IPS-18c (cell line): Measurements from ENCODE around the gene OR8A1.
"Not testable (repeated sequence)": the region's sequence is repeated elsewhere in the genome, so short reads cannot be mapped to it uniquely, and the experiment has no call there.

Experiments
- H3K4me3 ChIP-seq: 2 replicates; pipeline ENCODE4 v1.7.0; 2013; ENCODE audit warnings: low read depth, mild to moderate bottlenecking, low read length, moderate library complexity; ENCODE audit not compliant: insufficient read depth
- H3K9me3 ChIP-seq: one replicate; pipeline ENCODE4 v1.6.1; 2013; ENCODE audit warnings: mild to moderate bottlenecking, low read length, moderate library complexity; ENCODE audit not compliant: control insufficient read depth, insufficient read depth

Gene OR8A1

DNA sequence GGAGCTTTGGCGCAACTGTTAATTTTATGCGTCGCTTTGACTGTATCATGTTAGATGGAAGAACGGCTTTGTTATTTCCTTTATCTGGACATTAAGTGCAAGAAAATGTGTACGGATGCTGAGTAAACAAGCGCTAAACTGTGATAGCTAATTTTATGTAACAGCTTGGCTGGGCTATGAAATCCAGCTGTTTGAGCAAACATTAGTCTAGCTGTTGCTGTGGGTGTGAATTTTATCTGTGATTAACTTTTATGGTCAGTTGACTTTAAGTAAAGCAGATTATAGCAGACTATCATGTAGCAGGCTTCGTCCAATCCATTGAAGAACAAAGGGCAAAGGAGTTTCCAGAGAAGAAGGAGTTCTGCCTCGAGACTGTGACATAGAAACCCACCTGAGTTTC, 14.0 kb downstream of the OR8A1 start:
- no peaks in the 10 kb centered on the region for H3K9me3 ChIP-seq

DNA sequence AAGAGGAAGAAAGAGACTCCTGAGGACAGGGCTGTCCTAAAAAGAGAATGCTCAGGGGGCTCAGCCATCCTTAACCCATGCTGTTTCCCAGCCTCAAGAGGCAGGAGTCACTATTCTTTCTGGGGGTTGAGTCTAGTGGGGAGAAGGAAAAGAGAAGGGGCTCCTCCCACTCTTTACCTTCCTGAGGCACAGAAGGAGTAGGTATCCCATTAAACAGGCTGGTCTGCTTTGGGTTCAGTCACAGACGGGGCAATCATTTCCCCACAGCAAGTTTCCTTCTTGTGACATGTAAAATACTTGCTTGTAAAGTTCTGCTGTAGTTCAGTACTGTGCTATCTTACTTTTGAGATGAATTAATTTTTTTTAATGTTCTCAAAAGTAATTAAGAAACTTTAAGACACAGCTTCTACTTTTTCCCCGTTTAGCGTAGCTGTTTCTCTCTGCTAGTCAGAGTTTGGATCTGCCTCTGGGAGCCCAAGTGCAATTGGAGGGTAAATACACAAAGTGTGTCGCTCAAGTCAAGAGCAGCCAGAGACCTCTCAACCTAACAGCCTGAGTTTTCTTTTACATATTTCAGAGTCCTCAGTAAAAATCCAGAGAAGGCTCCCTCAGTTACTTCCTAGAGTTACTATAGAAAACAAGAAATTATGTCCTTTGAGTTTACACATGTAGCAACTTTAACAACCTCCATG, 15.0 kb downstream of the OR8A1 start:
- Histone ChIP-seq H3K9me3 (no peaks in the 10 kb centered on the region), H3K4me3 (no peak overlapping the region)

More for the DNA sequence above, 14.0 kb downstream of the OR8A1 start:
- H3K4me3 ChIP-seq: no peak overlapping the region

DNA sequence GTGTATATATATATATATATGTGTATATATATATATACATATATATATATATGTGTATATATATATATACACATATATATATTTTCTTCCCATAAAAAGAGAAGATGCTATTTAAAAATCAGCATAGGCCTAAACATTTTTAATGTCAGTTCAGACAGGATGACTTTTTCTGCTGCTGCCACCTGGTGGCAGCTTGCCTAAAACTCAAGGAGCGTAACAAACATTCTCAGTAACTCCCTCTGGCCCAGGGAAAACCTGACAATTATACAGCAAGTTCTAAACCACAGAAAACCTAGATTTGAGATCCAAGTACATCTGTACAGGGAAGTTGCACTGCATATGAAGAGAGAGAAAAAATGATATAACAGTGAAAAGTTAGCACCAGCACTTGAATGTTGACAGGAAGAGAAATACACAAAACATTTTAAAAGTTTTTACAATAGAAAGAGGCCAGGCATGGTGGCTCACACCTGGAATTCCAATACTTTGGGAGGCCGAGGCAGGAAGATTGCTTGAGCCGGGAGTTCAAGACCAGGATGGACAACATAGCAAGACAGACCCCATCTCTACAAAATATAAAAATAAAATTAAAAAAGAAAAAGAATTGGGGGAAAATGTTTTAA, 16.6 kb downstream of the OR8A1 start:
- Histone ChIP-seq H3K9me3 (no peaks in the 10 kb centered on the region), H3K4me3 (no peak overlapping the region)

DNA sequence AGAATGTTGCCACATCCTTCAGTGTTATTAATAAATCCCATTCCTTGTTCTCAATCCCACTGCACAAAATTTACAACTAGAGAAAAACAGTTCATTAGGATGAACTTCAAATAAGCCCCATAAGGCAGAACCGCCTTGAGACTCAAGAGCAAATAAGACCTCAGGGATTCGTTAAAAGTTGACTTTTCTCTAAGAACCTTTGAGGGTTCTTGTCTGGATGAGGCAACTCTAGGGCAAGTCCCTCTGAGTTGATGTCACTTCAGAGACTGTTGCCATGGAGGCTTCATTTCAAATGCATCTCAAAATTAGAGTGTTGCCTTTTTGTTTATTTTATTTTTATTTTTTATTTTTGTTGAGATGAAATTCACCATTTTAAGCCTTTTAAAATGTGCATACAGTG, 21.6 kb downstream of the OR8A1 start:
- no peak overlapping the region for H3K4me3 ChIP-seq
- H3K9me3 ChIP-seq: no peaks in the 10 kb centered on the region

DNA sequence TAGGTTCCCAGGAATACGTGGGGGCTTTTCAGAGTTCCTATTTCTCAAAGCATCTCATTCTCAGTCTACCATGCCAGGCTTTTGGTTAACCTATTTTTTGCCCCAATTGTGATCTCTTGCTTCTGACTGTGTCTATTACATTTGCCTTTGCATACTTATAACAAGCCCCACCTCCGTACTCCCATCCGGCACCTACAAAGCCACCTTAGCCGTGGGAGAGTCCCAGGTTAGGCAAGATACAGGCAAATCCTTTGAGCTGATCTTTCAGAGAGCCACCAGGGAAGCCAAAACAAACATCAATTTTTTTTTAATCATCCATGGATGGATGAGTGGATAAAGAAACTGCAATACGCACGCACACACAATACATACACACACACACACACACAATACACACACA, 22.8 kb downstream of the OR8A1 start:
- no peak overlapping the region for H3K4me3 ChIP-seq

DNA sequence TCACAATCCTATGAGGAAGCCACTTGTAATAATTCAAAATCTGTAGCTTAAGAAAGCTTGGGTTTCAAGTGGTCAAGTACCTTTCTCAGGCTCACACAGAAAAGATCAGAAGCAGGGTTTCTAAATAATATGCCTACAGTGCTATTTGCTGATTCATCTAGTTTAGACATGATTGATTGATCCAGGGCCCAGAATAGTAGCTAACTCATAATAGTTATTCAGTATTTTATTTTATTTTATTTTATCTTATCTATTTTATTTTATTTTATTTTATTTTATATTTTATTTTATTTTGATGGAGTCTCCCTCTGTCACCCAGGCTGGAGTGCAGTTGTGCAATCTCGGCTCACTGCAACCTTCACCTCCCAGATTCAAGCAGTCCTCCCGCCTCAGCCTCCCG, 25.5 kb downstream of the OR8A1 start:
- Histone ChIP-seq H3K4me3 (no peak overlapping the region), H3K9me3 (no peaks in the 10 kb centered on the region)

More for the DNA sequence above, 22.8 kb downstream of the OR8A1 start:
- H3K9me3 ChIP-seq: no peaks in the 10 kb centered on the region

DNA sequence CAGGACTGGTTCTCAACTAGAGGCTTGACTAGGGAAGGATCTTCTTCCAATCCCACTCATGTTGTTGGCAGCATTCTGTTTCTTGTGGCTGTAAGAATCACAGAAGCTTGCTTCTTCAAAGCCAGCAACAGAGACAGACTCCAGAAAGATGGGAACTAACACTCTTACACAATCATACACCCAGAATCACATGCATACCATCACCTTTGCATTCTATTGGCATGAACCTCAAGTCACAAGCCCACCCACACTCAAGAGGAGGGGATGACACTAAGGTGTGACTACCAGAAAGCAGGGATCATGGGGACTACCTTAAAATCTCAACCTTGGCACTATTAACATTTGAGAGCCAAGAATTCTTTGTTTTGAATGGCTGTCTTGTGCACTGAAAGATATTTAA, 27.8 kb downstream of the OR8A1 start:
- Histone ChIP-seq H3K9me3 (no peaks in the 10 kb centered on the region), H3K4me3 (no peak overlapping the region)

DNA sequence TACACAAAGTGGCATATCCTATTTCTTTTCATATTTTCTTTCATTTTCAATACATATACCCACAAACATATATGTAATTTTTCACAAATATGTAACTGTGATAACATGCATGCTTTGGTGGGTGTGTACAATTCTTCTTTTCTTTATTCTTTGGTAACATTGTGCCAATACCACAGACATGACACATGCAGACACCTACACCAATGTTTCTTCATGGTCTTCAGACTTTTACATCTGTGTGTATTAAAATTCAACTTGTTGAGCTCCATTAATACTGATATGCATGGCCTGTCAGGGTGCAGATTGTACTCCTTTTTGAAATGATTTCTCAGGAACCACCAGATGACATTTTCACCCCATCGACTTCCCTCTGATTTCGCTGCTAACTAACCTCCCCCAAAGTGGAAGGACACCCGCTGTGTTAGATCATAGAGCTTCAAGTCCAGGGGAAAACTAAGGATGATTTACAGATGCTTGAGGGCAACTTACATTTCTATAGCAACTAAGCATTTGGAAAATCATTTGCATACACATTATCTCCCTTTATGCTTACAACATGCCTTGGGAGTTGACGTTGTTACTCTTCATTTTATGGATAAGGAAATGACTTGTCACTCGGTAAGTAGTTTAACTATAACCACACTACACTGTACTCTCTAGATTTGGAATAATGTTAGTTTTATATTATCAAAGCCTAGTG, 31.0 kb downstream of the OR8A1 start:
- H3K9me3 ChIP-seq: no peaks in the 10 kb centered on the region
- H3K4me3 ChIP-seq: no peak overlapping the region

DNA sequence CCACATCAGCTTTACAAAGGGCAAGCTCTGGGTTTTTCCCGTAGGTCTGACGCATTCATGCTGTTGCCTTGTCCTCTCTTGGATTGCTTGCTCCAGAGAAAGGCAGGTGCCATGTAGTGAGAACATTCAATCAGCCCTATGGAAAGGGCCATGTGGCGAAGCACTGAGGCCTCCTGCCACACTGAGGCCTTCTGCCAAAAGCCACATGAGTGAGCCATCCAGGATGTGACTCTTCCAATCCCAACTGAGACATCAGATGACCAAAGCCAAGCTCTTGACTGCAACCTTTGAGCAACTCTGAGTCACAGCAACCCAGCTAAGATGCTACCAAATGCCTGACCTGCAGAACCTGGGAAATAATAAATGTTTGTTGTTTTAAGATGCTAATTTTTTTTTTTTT, 32.4 kb downstream of the OR8A1 start:
- Histone ChIP-seq H3K9me3 (no peaks in the 10 kb centered on the region), H3K4me3 (no peak overlapping the region)

DNA sequence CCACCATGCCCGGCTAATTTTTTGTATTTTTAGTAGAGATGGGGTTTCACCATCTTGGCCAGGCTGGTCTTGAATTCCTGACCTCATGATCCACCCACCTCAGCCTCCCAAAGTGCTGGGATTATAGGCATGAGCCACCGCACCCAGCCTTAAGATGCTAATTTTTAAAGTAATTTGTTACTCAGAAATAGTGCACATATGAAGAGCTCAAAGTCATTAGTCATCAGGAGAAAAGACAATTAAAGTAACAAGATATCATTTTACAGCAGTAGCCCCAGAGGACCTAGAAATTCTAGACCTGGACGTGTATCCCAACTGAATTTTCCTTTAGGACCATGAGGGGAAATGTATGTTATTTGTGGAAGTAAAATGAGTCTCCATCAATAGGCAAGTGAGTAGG, 32.9 kb downstream of the OR8A1 start:
- not testable (repeated sequence) for H3K9me3 ChIP-seq, H3K4me3 ChIP-seq

DNA sequence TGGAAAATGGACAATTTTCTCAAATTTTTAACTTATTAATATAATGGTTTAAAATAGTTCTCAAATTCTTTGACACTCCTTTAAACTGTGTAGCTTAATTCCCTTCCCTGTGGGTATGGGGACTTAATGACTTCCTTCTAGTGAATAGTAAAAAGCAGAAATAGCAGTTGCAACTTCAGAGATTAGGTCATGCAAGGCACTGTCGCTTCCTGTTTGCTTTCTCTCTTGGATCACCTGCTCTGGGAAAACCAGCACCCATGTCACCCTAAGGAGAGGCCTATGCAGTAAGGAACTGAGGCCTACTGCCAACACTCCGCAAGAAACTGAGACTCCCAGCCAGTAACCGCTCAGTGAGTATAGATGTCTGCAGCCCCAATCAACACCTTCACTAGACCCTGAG, 35.9 kb downstream of the OR8A1 start:
- no peak overlapping the region for H3K4me3 ChIP-seq

DNA sequence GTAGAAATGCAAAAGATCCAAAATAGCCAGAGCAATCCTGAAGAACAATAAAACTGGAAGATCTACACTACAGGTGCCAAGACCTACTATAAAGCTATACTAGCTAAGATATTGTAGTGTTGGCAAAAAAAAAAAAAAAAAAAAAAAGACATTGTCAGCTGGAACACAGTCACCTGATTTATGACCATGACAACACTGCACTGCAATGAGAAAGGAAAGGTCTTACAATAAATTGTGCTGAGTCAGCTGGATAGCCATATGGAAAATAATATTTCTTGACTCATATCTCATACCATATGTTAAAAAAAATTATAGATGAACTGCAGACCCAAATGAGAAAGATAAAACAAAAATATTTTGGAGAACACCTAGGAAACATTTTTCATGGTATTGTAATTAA, 38.4 kb downstream of the OR8A1 start:
- Histone ChIP-seq H3K4me3 (no peak overlapping the region), H3K9me3 (no peaks in the 10 kb centered on the region)

More for the DNA sequence above, 35.9 kb downstream of the OR8A1 start:
- no peaks in the 10 kb centered on the region for H3K9me3 ChIP-seq

DNA sequence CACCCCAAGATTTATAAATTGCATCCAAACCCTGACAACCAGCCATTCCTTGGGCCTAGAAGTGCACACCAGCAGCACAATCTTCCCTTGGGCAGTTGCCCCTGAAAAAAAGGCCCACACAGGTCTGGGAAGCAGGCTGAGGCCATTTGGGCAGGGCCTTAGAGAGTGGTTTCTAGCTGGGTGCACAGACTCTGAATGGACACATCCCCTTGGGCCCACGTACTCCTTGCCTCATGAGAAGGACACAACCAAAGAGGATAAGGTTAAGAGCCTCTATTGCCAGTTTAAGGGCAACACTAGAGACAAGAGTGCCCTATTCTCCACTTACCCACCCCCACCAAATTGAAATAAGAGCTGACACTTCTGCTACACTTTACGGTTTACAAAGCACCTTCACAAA, 40.5 kb downstream of the OR8A1 start:
- Histone ChIP-seq H3K9me3 (no peaks in the 10 kb centered on the region), H3K4me3 (no peak overlapping the region)

DNA sequence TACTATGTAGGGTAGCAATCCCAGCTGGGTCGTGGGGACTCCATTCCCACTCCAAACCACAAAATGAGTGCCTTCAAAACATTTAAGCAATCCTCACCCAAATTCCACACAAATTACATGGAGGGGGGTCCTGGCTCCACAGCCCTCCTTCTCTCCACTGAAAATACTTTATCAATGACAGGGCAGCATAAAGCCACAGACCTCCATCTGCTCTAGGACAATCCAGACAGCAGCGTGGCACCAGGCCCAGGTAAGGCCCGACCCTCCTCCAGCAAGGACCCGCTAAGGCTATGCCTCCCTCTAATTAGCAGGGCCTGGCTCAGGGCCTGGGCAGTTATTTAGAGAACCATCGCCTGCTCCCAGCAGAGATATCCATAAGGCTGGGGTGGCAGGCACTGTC, 41.3 kb downstream of the OR8A1 start, which contains the start of gene PANX3:
PANX3 (plus strand) TSS at position 365 of the 400 bp plus-strand sequence. CDS start 129 bp downstream, outside the sequence.
- Histone ChIP-seq H3K4me3 (no peak within 1 kb of the TSS), H3K9me3 (no peaks in the 10 kb centered on the region)

DNA sequence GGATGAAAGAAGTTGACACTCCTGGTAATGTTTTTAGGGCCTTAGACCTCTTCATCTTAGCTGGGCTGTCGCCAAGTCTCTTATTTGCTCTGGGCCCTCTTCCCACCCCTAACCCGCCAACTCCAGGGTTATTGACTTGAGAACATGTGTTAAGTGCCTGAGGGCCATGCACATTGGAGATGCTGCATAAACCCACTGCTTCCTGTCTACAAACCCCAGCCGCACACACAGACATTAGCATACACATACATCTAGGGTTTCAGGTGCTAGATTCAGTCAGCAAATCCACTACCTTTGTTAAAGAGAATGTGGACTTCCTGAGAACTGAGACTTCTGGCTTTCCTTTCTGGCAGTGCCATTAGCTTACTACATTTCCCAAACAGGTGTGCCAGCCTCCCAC, 42.2 kb downstream of the OR8A1 start:
- Histone ChIP-seq H3K4me3 (no peak overlapping the region), H3K9me3 (no peaks in the 10 kb centered on the region)

DNA sequence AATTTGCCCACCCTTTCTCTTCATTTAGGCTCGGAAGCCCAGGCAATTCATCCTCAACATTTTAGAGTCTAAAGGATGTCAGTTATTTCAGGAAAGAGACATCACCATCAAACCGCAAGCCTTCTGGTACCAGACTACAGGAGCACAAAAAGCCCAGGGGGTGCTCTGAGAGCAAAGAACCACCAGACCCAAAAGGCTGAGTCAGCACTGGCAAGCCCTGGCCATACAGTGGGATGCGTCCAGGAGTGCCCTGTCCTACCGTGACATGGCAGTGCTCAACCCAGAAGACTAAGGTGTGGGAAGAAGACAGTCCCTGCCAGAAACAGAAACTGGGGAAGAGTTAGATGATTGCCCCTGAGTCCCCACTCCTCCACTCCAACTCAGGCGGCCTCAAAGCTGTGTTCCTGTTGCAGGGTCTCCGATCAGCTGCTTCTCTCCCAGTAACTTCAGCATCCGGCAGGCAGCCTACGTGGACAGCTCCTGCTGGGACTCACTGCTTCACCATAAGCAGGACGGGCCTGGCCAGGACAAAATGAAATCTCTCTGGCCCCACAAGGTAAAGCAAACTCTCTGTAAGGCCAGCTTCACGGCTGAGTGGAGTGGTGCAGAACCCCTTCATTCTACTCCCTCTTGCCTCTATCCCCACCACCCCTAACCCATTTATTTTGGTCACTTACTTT, 42.9 kb downstream of the OR8A1 start:
- Histone ChIP-seq H3K9me3 (no peaks in the 10 kb centered on the region), H3K4me3 (no peak overlapping the region)

DNA sequence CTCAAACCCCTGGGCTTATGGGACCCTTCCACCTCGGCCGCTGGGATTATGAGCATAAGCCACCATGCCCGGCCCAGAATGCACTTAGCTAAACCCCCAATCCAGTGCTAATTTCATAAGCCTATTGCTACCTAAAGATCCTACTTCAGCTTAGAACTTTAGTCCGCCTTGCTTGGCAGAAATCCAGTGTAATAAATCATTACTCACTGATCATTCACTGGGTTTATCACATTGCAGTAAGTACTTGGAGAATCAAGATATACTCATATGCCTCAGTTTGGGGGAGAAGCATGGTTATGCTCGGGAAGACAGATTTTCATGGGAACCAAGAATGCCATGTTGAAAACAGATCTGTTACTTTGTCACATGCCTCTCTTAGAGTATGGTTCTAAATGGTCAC, 49.1 kb downstream of the OR8A1 start:
- no peak overlapping the region for H3K4me3 ChIP-seq
- H3K9me3 ChIP-seq: no peaks in the 10 kb centered on the region
